SK-N-SH (cell line): ENCODE results near the gene TNFRSF14.

Source experiments
- CTCF ChIP-seq: fragments of 200-600 bp; sonication (generic); IDR thresholded peaks from 2 replicates; pipeline ENCODE4 v1.6.1; 2017; ENCODE audit warnings: antibody characterized with exemption, mild to moderate bottlenecking, moderate library complexity
- FOSL2 ChIP-seq: IDR thresholded peaks from 2 replicates; pipeline ENCODE4 v1.4.0; 2012; ENCODE audit warnings: low read depth, mild to moderate bottlenecking, moderate library complexity, borderline replicate concordance
- GATA2 ChIP-seq: sonication (generic); formaldehyde crosslinking; IDR thresholded peaks from 2 replicates; pipeline ENCODE4 v1.5.0; 2020; ENCODE audit warnings: mild to moderate bottlenecking, missing genetic modification reagents
- MXI1 ChIP-seq: IDR thresholded peaks from 2 replicates; pipeline ENCODE4 v1.6.1; 2012; ENCODE audit warnings: mild to moderate bottlenecking, low read depth, low read length, improper control_type of control experiment
- POLR2AphosphoS5 ChIP-seq: IDR thresholded peaks from 2 replicates; pipeline ENCODE4 v1.6.1; 2012; ENCODE audit warnings: low read depth, low read length
- RAD21 ChIP-seq: IDR thresholded peaks from 2 replicates; pipeline ENCODE4 v1.6.1; 2012; ENCODE audit warnings: mild to moderate bottlenecking, low read length
- REST ChIP-seq: IDR thresholded peaks from 2 replicates; pipeline ENCODE4 v1.6.1; 2012; ENCODE audit warnings: mild to moderate bottlenecking, low read depth, low read length, moderate library complexity
- TAF1 ChIP-seq: IDR thresholded peaks from 2 replicates; pipeline ENCODE4 v1.6.1; 2012; ENCODE audit warnings: low read depth, mild to moderate bottlenecking, low read length, moderate library complexity, borderline replicate concordance

DNA sequence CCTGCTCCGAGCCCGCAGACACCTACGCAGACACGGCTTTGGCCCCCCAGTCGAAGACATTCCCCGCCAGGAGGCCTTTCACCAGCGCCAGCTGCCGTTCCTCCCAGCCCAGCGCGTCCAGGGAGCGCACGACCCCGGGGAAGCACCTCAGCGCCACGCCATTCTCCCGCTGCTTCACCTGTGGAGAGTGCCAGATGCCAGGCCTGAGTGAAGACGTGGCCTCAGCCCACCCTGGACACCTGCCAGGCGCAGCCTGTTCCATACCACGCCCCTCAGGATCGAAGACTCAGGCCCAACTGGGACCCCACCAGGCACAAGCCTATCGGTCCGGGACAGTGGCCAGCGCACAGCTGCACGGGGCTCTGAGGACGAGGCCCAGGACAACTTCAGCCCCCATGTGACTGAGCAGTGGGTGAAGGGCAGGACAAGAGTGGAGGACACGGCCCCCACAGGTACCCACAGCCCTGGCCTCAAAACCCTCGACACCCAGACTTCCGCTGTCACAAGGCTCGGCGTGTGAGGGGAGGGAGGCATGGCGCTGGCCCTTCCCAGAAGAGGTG, 43.2 kb upstream of the TNFRSF14 start:
- TF ChIP-seq CTCF (no peak), GATA2 (CRISPR knock-in tag) (no peak), POLR2AphosphoS5 (no peak), RAD21 (no peak), TAF1 (no peak), MXI1 (no peak), REST (no peak), FOSL2 (no peak)
